Effector memory CD8-positive, alpha-beta T cell (primary cell): ENCODE measurements around the gene LRP4.

Experiments
- ATAC-seq: fragments of 150-1000 bp; cut with Tn5 transposase; replicated peaks from 2 replicates; pipeline ENCODE4 v1.10.0; 2021; ENCODE audit warnings: mild to moderate bottlenecking, moderate library complexity
- DNase-seq, 3 experiments: peaks; one replicate each; pipeline ENCODE4 v3.0.0; 2021
- H3K27ac Mint-ChIP-seq, 2 donors: one replicate each; pipeline ENCODE4 v1.8.0; 2022; ENCODE audit warnings: mild to moderate bottlenecking in 2 of 2, mixed read lengths in 2 of 2, moderate library complexity in 2 of 2
- H3K27me3 Mint-ChIP-seq, 2 donors: one replicate each; pipeline ENCODE4 v1.8.0; 2022; ENCODE audit warnings: mixed read lengths in 2 of 2
- H3K36me3 Mint-ChIP-seq: one replicate; pipeline ENCODE4 v1.8.0; 2022; ENCODE audit warnings: mild to moderate bottlenecking, moderate library complexity, mixed read lengths; ENCODE audit not compliant: insufficient read depth
- H3K4me1 Mint-ChIP-seq, 2 donors: one replicate each; pipeline ENCODE4 v1.8.0; 2022; ENCODE audit warnings: low read depth in 2 of 2, mixed read lengths in 2 of 2
- H3K4me3 Mint-ChIP-seq, 2 donors: one replicate each; pipeline ENCODE4 v1.8.0; 2022; ENCODE audit warnings: mild to moderate bottlenecking in 2 of 2, mixed read lengths in 2 of 2, moderate library complexity in 2 of 2
- H3K9me3 Mint-ChIP-seq, 2 donors: one replicate each; pipeline ENCODE4 v1.8.0; 2022; ENCODE audit warnings: mixed read lengths in 2 of 2

Gene LRP4

DNA sequence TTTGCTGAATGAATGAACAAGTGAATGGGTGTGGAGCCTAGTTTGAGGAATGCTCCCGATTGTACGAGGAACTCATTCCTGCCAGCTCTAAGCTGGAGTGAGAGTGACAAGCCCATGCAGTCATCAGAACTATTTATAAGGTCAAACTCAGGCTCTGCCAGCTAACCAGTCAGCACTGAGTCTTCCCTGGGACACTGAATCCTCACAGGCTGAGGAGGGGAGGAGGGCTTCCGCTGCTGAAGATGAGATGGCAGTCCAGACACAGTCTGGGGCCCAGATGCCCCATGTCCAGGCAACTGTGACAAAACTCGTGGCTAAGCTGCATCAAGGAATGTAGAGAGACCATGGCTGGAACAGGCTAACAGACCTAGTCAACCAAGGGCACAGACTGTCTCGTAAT lies 4.0 kb downstream of the LRP4 start:
- Mint-ChIP-seq H3K27me3 (peaks cover 78 to 92% of the 10 kb centered on the region in 2 donors), H3K9me3 (no peaks in the 10 kb centered on the region), H3K4me1 (peaks cover 17 to 19% of the 10 kb centered on the region in 2 donors), H3K36me3 (no peaks in the 10 kb centered on the region), H3K27ac (no peak overlapping the region), H3K4me3 (no peak overlapping the region)
- ATAC-seq (no peak), DNase-seq (no peak)

DNA sequence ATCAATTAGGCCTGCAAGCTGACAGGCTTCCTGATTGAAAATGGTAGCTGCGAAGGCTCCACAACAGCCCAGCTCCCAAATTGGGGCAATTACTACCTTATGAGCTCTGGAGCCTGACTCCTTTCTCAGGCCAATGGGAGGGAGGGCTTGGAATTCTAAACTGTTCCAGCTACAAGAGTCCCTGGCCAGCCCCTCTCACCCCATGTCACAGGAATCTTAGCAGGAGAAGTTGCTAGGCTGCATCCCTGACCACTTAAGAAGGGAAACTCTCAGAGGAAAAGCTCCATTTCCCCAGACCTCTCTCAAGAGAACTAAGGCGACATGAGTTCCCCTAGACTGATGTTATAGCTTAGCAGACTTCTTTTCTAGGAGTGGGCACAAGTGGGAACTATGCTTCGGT lies 4.9 kb downstream of the LRP4 start:
- peaks cover 10 to 12% of the 10 kb centered on the region in 2 donors for H3K4me1 Mint-ChIP-seq
- no peaks in the 10 kb centered on the region for H3K9me3 Mint-ChIP-seq
- H3K36me3 Mint-ChIP-seq: no peaks in the 10 kb centered on the region
- H3K27me3 Mint-ChIP-seq: peaks cover 75 to 92% of the 10 kb centered on the region in 2 donors
- ATAC-seq (no peak), DNase-seq (no peak)
- no peak overlapping the region for H3K27ac Mint-ChIP-seq
- no peak overlapping the region for H3K4me3 Mint-ChIP-seq

DNA sequence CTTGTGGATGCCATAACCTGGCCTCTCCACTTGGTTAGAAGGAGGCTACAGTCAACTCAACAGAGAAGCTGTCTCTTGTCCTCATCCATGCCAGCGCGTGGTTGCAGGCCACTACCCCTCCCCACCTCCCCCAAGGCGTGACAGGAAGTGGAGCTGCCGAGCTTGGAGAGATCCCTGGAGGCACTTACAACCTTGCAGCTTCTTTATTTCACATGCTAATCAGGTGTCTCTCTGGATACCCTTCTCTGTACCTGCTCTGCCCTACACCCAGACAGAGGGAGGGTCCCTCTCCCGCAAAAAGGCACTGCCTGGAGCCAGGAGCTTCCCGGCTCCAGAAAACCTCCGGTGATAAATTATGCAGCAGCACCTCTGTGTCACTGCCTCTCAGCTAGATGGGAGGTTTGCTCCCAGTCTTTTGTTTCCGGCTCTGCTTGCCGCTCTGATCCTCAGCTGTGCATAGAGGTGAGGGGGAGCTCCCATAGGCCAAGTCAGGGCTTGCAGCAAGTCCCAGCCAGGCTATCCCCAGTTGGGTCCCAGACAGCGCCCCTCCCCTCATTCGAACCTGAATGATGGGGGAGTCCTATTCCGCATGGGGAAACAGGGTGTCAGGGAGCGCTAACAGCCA lies 5.7 kb downstream of the LRP4 start:
- Mint-ChIP-seq H3K27ac (no peak overlapping the region), H3K36me3 (no peaks in the 10 kb centered on the region), H3K4me1 (peaks cover 10% of the 10 kb centered on the region in 2 donors), H3K27me3 (peaks cover 75 to 98% of the 10 kb centered on the region in 2 donors), H3K9me3 (no peaks in the 10 kb centered on the region), H3K4me3 (no peak overlapping the region)
- DNase-seq (no peak), ATAC-seq (no peak)

DNA sequence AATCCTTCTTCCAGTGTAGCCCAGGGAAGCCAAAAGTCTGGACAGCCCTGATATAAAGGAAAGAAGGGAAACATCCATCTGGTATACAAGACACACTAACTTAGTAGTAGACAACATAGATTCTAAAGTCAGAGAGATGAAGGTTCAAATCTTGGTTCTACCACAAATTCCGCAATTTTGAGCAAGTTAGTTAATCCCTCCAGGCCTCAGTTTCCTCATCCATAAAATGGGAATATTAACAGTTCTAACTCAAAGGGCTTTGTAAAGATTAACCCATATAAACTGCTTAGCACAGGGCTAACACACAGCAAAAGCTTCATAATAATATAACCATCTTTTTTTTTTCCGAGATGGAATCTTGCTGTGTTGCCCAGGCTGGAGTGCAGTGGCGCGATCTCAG lies 10.7 kb downstream of the LRP4 start:
- no peaks in the 10 kb centered on the region for H3K36me3 Mint-ChIP-seq

DNA sequence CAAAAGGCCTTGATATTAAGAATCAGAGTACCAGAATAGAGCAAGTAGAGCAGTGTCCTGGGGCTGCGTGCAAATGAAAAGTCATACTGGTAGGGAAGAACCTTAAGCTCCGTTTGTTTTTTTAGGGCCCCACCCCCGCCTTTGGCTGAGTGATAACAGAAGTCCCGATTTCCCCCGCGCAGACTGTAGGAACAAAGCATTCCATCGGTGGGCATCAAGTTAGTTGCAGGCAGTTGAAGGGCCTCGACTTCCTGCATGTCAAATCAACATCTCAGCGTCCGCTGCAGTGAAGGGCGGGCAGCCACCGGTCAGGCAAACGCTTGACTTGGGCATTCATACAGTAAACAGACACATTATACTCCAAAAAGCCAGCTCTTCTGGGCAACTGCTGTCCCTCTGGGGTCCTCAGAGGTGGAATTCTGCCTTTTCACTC lies 11.7 kb downstream of the LRP4 start:
- no peak overlapping the region for H3K4me3 Mint-ChIP-seq
- H3K36me3 Mint-ChIP-seq: no peaks in the 10 kb centered on the region
- peaks cover 47 to 73% of the 10 kb centered on the region in 2 donors for H3K27me3 Mint-ChIP-seq
- H3K27ac Mint-ChIP-seq: no peak overlapping the region
- H3K4me1 Mint-ChIP-seq: no peaks in the 10 kb centered on the region
- ATAC-seq (no peak), DNase-seq (no peak)
- H3K9me3 Mint-ChIP-seq: no peaks in the 10 kb centered on the region

More for the DNA sequence above, 10.7 kb downstream of the LRP4 start:
- no peak overlapping the region for H3K27ac Mint-ChIP-seq
- H3K4me3 Mint-ChIP-seq: no peak overlapping the region
- ATAC-seq (no peak), DNase-seq (no peak)
- peaks cover 55 to 83% of the 10 kb centered on the region in 2 donors for H3K27me3 Mint-ChIP-seq
- H3K9me3 Mint-ChIP-seq: no peaks in the 10 kb centered on the region
- H3K4me1 Mint-ChIP-seq: no peaks in the 10 kb centered on the region

DNA sequence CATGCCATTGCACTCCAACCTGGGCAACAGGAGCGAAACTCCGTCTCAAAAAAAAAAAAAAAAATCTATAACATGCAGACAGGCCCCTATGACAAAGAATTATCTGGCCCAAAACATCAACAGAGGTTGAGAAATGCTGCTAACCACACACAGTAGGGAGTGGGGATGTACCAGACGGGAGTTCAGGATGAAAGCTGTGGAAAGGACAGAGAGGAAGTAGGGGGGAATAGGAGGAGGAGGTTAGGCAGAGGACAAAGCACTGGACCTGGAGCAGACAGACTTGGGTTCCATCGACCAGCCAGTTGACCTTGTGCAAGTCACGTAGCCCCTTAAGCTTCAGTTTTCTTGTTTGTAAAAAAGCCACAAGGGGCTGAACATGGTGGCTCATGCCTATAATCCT lies 12.5 kb downstream of the LRP4 start:
- H3K4me1 Mint-ChIP-seq: no peaks in the 10 kb centered on the region
- DNase-seq (no peak), ATAC-seq (no peak)
- H3K36me3 Mint-ChIP-seq: no peaks in the 10 kb centered on the region
- no peak overlapping the region for H3K4me3 Mint-ChIP-seq
- no peak overlapping the region for H3K27ac Mint-ChIP-seq
- H3K27me3 Mint-ChIP-seq: peaks cover 41 to 66% of the 10 kb centered on the region in 2 donors
- no peaks in the 10 kb centered on the region for H3K9me3 Mint-ChIP-seq

DNA sequence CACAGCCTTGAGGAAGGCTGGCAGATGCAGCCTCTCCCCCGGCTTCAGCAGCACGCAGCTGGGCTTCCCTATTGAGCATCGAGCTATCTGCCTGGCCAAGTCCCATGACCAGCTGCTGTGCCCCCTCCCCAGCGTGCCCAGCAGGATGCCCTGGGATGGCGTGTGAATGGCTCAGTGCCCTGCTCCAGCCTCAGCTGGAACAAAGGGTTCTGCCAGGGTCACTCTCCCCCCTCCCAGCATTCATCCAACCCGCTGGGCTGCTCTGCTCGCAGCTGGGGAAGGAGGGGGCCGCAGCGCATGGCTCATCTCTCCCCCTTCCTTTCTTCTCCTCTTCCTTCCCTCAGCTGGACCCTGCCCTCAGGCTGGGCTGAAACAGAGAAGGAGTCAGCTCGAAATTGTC lies 14.5 kb downstream of the LRP4 start:
- ATAC-seq: no peak
- peaks cover 29 to 60% of the 10 kb centered on the region in 2 donors for H3K27me3 Mint-ChIP-seq
- H3K27ac Mint-ChIP-seq: no peak overlapping the region
- no peaks in the 10 kb centered on the region for H3K9me3 Mint-ChIP-seq
- H3K36me3 Mint-ChIP-seq: no peaks in the 10 kb centered on the region
- no peak overlapping the region for H3K4me3 Mint-ChIP-seq
- H3K4me1 Mint-ChIP-seq: no peaks in the 10 kb centered on the region
- DNase-seq: no peak

DNA sequence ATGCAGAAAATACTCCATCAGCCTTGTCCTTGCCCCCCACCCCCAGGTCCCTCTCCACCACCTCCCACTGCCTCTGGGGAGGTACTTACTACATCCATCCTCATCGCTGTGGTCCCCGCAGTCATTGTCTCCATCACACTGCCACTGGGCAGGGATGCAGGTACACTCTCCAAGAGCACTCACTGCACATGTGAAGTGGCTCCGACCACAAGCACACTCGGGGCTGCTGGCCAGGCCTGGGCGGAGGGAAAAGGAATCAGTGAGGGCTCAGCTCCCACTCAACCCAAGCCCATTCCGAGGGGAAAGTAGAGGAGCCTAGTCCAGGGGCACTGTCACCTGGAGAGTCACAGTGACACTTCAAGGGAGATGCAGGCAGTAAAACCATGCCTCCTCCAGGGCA lies 15.7 kb downstream of the LRP4 start:
- peaks cover 33 to 49% of the 10 kb centered on the region in 2 donors for H3K27me3 Mint-ChIP-seq
- no peaks in the 10 kb centered on the region for H3K4me1 Mint-ChIP-seq
- H3K27ac Mint-ChIP-seq: no peak overlapping the region
- H3K36me3 Mint-ChIP-seq: no peaks in the 10 kb centered on the region
- DNase-seq (no peak), ATAC-seq (no peak)
- H3K4me3 Mint-ChIP-seq: no peak overlapping the region
- H3K9me3 Mint-ChIP-seq: no peaks in the 10 kb centered on the region

DNA sequence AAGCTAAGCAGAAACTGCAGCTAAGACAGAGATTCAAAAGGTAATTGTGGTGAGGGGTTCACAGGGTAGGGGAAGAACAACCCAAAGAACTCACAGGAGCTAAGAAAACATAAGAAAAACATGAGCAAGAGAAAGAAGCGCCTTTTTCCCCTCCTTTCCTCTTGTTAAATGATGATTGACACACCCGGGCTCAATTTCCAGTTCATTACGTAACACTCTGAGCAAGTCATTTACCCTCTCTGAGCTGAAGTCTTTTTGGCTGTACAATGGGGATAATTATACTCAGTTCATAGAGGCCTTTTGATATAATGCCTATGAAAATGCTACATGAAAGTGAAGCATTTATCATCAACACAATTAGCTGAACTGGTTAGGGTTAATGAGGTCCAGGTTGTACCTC lies 17.2 kb downstream of the LRP4 start:
- Mint-ChIP-seq H3K36me3 (no peaks in the 10 kb centered on the region), H3K27ac (no peak overlapping the region), H3K4me3 (no peak overlapping the region), H3K4me1 (no peaks in the 10 kb centered on the region), H3K9me3 (no peaks in the 10 kb centered on the region), H3K27me3 (peaks cover 28 to 42% of the 10 kb centered on the region in 2 donors)
- no peak for DNase-seq
- ATAC-seq: no peak

DNA sequence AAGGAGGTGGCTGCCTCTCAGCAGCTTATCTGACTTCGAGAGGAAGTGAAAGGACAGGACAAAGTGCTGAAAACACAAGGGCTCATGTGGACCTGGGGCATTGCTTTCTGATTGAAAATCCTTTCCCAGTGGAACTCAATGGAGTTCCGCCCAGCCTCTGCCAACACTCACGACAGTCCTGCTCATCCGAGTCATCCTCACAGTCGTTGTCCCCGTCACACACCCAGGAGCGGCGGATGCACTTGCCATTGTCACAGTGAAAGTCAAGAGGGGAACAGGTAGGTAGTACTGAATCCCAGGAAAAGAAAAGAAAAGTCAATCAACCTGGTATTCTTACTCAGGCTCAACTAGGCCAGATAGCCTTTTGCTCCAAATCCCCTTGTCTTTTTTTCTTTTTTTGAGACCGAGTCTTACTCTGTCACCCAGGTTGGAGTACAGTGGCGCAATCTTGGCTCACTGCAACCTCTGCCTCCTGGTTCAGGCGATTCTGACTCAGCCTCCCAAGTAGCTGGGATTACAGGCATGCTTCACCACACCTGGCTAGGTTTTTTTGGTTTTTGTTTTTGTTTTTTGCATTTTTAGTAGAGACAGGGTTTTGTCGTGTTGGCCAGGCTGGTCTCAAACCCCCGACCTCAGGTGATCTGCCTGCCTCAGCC lies 18.1 kb downstream of the LRP4 start:
- Mint-ChIP-seq H3K4me1 (no peaks in the 10 kb centered on the region), H3K9me3 (no peaks in the 10 kb centered on the region), H3K27ac (no peak overlapping the region), H3K36me3 (no peaks in the 10 kb centered on the region), H3K27me3 (peaks cover 20 to 39% of the 10 kb centered on the region in 2 donors), H3K4me3 (no peak overlapping the region)
- ATAC-seq: no peak
- no peak for DNase-seq

DNA sequence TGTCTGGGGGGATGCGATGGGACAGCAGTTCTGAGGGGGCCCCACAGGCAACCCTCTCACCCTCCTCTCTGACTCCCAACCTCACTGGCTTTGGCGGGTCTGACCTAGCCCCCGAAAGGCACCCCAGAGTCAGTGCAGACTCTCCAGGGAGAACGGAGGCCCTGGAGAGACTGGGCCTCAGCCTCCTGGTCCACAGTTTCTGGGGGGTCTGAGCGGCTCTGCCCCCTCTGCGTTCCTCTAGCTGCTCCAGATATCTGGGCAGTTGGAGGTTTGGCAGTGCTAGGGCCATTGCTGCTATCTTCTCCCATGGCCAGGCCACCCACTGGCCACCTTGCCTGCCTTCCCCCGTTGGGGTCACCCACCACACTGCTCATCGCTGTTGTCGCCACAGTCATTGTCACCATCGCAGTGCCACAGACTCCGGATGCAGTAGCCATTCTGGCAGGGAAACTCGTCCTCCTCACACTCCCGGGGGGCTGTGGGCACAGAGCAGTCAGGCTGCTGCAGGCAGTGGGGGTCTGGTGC lies 18.8 kb downstream of the LRP4 start:
- no peak overlapping the region for H3K4me3 Mint-ChIP-seq
- H3K27me3 Mint-ChIP-seq: peaks cover 17 to 33% of the 10 kb centered on the region in 2 donors
- no peak overlapping the region for H3K27ac Mint-ChIP-seq
- no peaks in the 10 kb centered on the region for H3K9me3 Mint-ChIP-seq
- no peaks in the 10 kb centered on the region for H3K4me1 Mint-ChIP-seq
- no peak for DNase-seq
- ATAC-seq: no peak
- H3K36me3 Mint-ChIP-seq: no peaks in the 10 kb centered on the region

DNA sequence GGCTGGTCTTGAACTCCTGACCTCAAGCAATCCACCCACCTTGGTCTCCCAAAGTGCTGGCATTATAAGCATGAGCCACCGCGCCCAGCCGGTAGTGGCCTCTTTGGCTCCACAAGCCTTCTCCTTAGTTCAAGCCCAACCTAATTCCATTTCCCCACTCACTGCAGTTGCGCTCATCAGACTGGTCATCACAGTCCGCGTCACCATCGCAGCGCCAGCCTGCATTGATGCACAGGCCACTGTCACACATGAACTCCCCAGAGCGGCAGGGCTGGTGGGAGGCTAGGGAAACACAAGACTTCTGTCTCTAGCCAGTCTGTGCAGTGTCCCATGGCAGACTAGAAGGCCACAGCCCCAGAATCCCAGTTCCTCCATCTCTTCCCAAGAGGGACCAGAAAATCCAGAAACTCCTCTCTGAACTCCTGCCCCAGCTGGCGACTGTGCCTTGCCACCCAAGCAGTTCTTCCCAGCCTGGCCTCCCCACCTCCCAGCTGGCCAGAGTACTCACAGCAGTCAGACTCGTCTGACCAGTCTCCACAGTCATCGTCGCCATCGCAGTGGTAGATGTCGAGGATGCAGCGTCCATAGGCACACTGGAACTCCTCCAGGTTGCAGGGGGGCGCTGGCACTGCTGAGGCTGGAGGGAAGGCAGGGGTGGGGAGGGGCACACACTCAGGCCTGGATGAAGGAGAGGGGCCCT lies 19.8 kb downstream of the LRP4 start:
- H3K36me3 Mint-ChIP-seq: no peaks in the 10 kb centered on the region
- no peak overlapping the region for H3K4me3 Mint-ChIP-seq
- H3K9me3 Mint-ChIP-seq: no peaks in the 10 kb centered on the region
- no peak overlapping the region for H3K27ac Mint-ChIP-seq
- DNase-seq (no peak), ATAC-seq (no peak)
- H3K27me3 Mint-ChIP-seq: peaks cover 9 to 22% of the 10 kb centered on the region in 2 donors
- H3K4me1 Mint-ChIP-seq: no peaks in the 10 kb centered on the region

DNA sequence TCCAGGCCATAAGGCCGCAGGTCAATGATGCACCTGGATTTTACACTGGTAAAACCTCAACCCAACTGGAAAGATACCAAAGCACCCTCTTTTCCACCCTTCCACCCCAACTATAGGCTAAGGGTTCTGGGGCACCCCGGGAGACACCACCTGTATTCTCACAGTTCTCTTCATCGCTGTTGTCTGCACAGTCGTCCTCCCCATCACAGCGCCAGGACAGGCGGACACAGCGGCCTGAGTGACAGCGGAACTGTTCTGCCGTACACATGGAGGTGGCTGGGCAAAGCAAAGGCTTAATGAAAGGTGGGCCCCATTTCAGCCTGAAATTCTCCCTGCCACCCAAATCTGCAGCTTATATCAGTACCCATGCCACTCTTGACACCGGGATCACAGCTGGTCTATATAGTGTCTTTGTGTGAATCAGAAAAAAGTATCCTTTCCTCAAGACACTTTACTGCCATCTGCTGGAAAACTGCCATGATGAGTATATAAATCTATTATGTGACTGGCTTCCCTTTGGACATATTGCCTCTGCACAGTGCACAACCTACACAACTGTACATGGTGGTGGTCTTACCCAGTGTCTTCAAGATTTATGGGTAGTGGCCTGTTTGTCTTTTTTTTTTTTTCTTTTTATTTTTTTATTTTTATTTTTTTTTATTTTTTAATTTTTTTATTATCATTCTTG lies 21.5 kb downstream of the LRP4 start:
- DNase-seq (no peak), ATAC-seq (no peak)
- Mint-ChIP-seq H3K27ac (no peak overlapping the region), H3K27me3 (peaks cover 6 to 22% of the 10 kb centered on the region in 2 donors), H3K9me3 (no peaks in the 10 kb centered on the region), H3K4me1 (no peaks in the 10 kb centered on the region), H3K36me3 (no peaks in the 10 kb centered on the region), H3K4me3 (no peak overlapping the region)
